NCI-H1436 treated with DMSO at 0.1 percent for 48 hours (cell line): ENCODE results near the gene WNT5A.
"Not testable (repeated sequence)": the region's sequence is repeated elsewhere in the genome, so short reads cannot be mapped to it uniquely, and the experiment has no call there.

ENCODE experiments used
- DNase-seq: peaks from one replicate; lab custom pipeline; 2025; lab: John Stamatoyannopoulos, UW

The WNT5A gene

GRCh38 chr3:55505776-55506175, 18.7 kb upstream of the WNT5A start:
- DNase-seq = no peak

DNA sequence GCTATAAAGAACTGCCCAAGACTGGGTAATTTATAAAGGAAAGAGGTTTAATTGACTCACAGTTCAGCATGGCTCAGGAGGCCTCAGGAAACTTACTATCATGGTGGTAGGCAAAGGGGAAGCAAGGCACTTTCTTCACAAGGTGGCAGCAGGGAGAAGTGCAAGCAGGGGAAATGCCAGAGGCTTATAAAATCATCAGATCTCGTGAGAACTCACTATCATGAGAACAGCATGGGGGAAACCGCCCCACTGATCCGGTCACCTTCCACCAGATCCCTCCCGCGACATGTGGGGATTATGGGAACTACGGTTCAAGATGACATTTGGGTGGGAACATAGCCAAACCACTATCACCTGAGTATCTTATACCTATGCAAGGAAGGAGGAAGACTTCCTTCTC, 18.0 kb upstream of the WNT5A start:
- DNase-seq = not testable (repeated sequence)

- no peak for DNase-seq
These were observed 14.8 kb upstream of the WNT5A start for GRCh38 chr3:55501905-55502304.

DNA sequence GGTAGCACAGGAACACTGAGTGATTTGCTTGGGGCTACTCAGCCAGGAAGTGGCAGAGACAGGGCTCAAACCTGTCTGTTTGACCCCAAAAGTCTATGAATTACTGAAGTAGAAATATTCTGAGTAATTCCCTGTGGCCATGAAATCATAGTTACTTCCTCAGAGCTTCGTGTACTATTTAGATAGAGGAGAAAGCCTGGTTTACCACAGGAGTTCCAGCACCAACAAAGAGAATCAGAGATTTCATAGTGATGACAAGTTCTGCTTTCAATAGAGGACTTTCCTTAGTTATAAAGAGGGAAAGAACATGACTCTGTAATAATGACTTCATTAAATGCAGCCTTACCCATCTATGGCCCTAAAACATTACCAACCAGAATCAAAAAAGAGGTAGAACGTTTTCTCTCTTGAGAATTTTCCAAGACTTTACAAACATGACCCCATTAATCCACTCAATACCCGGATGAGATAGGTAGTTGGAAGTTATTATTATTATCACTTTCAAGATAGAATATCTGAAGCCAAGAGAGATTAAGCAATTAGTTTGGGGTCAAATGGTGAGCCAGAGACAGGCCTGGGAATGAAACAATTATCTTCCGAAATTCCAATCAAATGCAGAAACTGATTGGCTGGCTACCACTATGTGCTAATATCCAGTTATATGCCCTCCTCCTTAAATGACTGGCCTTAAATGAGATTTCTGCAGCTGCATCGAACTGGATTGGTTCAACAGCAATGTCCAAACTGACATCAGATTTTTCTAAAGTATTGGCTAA, 13.6 kb upstream of the WNT5A start:
- no peak for DNase-seq

DNA sequence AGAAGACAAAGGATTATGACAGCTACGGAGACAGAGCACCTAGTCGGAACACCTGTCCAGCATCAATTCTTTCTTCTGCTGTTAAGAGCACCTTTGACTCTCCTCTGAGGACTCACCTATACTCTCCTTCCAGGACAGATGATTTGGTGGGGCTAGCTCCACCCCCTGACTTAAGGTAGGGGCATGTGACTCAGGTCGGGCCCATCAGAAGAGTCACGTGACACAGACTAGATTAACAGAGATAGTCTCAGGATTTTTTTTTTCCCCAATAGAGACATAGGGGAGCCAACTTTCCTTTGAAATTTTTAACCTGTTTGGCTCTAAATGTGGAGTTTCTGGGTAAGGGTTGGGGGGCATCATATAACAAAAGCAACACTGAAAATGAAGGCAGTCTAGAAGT, 11.4 kb upstream of the WNT5A start:
- no peak for DNase-seq

DNA sequence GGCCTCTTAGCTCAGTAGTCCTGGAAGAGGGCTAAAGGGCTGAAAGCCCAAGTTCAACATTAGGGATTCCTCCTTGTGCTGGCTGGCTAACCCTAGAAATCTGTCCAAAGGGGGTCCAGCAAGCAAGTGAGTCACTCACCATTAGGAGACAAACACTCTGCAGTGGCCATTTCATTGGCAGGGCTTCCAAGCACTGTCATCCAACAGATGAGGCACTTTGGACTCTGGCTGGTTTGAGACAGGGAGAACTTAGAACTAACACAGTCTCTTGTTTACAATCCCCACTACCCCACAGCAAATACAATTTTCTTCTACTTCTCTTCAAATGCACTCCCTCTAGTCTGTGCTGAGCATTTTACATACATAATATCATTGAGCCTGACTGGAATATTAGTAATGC, 10.1 kb upstream of the WNT5A start:
- no peak for DNase-seq

GRCh38 chr3:55494976-55495375, 7.9 kb upstream of the WNT5A start:
- DNase-seq = no peak

GRCh38 chr3:55492976-55493375, 5.9 kb upstream of the WNT5A start:
- no peak for DNase-seq

DNA sequence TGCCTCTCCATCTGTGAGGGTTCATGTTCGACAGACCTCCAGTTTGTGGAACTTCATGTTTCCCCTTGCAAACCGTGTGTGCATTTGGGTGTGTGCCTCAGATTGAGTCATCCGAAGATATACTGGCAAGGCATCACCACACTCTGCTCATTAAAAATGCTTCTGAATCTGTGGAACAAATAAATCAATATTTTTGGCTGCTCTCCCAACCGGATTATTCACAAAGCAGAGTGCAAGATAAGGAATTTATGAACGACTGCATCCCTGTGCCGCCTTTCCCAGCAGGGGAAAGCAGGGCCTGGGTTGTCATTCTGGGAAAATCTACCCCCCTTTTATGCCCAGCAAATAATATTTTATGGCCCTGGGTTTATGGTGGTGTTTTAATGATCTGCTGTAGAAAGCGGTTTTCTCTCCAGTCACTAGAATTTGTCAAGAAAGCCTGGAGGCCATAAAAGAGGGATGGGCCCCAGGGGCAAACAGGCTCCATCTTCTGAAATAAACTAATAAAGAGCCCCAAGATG, 4.2 kb upstream of the WNT5A start:
- no peak for DNase-seq

DNA sequence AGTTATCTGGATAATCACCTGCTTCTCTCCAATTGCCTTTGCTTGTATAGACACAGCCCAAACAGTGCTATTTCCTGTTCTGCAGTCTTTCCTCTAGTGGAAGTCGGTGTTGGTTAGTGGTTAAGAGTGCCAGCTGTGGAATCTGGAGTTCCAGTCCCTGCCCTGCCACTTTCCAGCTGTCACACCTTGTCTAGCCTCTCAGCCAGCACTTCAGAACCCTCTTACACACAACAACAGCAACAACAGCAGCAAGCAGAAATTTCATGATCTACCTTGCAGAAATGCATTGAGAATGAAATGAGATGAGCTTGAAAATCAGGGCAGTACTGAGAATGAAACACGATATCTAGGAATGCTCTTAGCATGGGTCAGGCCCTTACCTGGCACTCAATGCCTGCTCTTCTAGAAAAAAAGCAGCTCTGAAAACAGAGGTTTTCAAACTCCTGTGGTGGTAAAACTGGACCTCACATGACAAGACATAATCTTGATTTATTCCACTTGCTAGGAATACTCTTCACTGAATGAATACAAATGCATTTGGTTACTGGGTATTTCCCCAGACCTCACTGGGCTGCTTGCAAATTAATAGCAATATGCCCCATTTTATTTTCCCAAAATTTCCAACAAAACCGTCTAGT, 3.3 kb upstream of the WNT5A start:
- no peak for DNase-seq

- DNase-seq = no peak
These were observed 2.7 kb upstream of the WNT5A start for GRCh38 chr3:55489798-55490132.

DNA sequence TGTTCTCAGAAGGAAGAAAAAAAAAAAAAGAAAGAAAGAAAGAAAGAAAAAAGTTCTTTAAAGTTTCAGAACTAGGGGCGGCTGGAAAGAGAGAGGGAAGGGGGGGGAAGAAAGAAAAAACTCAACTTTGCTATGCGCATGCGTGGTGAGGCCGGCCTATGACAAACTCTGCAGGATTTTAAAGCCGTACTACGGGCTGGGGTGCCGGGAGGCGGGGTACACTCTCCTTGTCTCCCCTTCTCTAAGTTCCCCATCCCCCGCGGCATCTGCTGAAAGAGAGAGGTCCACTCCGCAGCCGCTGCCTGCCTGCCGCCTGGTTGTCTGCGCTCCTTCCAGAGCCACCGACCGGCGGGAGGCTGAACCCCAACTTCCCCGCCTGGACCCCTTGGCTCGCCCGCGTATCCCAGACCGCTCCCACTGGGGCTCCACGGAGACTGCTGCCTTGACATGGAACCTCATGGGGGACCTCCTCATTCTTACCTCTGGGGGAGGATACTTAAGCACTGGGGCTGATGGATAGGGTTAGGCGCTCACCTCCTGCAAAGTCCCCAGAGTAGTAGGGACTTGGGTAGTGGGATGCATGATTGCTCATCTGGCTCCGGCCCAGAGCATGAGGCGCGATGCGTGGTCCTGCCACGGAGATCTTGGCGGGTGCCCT, 1.4 kb upstream of the WNT5A start:
- DNase-seq = no peak

DNA sequence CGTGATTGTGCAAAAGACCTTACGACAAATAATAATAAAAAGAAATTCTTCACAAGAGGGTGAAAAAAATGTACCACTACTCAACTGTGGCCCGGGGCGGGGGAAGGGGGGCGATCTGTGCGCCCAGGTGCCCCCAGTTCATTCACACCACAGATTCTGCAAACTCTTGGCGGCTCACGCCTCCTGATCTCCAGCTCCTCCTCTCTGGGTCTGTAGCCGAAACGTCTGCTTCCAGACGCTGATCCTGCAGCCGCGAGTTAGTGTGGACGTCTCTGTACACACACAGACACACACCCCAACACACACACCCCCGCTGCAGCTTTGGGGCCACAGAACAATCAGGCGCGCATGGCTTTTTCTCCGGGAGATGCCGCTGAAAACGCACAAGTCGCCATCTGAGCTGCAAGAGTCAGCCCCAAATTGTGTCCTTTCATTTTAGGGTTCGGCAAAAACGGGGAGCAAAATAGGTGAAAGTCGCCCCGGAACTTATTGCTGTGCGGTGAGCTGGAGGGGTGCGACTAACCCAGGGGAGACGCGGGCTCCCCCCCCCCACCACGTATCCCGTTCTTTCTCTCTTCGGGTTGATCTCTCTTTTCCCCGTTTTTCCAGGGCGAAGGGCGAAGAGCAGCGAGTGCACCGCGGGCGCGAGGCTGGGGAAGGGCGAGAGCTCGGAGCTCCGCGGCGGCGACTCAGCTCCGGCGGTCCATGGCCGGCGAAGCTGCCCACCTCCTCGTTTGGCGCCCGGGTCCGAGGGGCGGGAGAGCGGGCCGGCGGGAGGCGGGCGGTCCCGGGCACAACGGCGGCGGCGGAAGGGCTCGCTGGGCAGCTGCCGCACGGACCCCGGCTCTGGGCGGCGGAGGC, 505 bp upstream of the WNT5A start:
- DNase-seq = no peak

DNA sequence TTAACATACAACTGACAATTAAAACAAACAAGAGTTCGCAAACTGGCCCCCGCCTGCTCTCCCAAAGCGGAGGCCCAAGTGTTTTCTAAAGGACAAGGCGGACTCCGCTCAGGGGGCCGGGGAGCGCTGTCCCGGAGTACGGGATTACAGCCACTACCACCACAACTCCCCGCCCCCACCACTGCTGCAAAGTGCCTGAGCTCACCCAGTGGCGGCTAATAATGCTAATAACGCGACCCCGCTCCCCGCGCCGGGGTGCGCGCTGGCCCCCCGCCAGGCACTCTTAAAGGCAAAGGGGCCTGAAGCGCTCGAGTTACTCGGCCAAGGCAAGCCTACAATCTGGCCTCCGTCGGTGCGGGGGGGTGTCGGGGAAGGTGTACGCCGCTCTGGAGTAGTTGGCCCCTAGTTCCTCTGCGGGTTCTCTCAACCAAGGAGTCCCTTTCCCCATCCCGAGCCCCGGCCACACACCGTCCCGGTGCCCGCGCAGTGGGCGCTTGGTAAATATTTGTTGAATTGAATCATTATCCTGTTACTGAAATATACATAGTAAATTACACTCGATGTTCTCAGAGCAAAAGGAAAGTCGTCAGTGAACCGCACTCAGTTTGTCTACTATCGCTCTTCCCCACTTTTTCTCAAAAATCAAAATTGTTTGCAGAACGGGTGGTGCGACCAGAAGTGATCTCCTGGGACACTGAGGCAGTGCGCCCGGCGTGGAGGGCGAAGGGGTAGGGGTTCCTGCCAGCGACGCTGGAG, 827 bp downstream of the WNT5A start:
- DNase-seq = no peak

- DNase-seq = no peak
These were observed 2.0 kb downstream of the WNT5A start for GRCh38 chr3:55484801-55485791.

DNA sequence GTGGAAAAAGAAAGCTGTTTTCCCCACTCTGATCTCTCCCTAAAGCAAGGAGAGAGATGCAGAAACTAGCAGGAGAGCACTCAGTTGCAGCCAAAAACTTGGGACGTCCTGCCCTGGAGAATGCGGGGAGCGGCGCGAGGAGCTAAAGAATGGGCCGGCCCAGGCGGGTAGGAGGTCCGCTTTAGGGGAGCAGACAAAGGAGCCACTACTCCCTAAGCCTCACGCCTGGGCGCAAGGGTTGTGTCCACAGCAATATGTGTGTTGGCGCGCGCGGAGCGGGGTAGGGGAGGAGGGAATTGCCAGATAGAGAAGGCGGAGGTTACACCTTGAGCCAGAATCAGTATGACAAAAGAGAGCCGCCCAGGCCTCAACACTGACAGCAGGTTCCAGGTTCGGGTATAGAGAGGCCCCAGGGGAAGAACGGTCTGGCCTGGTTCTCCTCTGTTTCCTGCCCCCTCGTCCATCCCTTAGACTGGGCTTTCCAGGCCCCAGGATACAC, 2.9 kb downstream of the WNT5A start:
- DNase-seq = no peak

GRCh38 chr3:55483196-55484095, 3.7 kb downstream of the WNT5A start:
- DNase-seq = no peak

DNA sequence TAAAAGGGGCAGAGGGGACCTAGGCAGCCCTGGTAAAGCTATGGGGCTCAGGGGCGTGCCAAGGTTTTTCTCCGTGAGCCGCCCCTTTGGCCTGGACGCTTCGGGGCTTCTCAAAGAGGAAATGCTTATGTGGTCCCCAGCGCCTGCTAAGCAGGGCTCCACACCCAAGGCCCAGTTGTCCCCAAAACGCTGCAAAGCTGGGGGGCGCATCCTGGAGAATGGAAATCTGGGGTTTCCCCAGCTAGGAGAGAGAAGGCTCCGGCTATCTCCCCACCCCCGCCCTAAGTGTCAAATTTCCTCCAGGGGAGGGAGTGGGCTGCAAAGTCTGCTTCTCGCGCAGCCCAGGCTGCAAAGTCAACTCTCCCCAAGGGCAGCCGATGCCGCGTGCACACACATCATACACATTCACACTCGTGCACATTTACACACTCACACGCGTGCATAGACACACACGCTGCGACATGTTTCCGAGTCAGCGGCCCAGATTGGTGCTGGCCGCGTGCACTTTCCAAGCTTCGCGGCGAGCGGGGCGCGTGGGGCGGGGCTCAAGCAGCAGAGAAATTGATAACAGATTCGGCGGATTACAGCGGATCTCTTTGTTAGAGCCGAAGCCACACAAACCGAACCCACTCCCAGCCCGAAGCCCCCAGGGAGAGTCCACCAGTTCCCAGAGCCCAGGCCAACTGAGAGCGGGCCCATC, 4.5 kb downstream of the WNT5A start:
- no peak for DNase-seq
